Activated CD8-positive, alpha-beta memory T cell treated with anti-CD3 and anti-CD28 coated beads for 36 hours (primary cell): ENCODE data around the gene MICAL3. TPM values are rescaled to one million over a fixed set of nuclear protein-coding genes. Genes with fewer than 3 reads are reported as not detected.

Experiments
- CTCF ChIA-PET: fragments of 350-600 bp; sonication (Branson Sonifier 250); formaldehyde crosslinking; loops from one replicate; lab custom pipeline; 2021; ENCODE audit warnings: antibody characterized with exemption; lab: Charles Lee
- POLR2A ChIA-PET: fragments of 350-600 bp; sonication (Branson Sonifier 250); formaldehyde crosslinking; loops from one replicate; lab custom pipeline; 2021; ENCODE audit warnings: antibody characterized with exemption; lab: Charles Lee
- total RNA-seq, 2 experiments: library from RNA; stranded (reverse); gene quantifications; one replicate each; pipeline ENCODE4 v1.2.3, GENCODE V29; 2021

MICAL3 gene
- total RNA-seq, 2 experiments from 2014 or later: 47.1 to 48.6 TPM

GRCh38 chr22:17823964-17824363 is 200.4 kb downstream of the MICAL3 start:
- CTCF ChIA-PET: no interaction called here
- POLR2A ChIA-PET: no interaction called here

GRCh38 chr22:17823226-17823625 is 201.1 kb downstream of the MICAL3 start:
- ChIA-PET POLR2A (no interaction called here), CTCF (no interaction called here)

DNA sequence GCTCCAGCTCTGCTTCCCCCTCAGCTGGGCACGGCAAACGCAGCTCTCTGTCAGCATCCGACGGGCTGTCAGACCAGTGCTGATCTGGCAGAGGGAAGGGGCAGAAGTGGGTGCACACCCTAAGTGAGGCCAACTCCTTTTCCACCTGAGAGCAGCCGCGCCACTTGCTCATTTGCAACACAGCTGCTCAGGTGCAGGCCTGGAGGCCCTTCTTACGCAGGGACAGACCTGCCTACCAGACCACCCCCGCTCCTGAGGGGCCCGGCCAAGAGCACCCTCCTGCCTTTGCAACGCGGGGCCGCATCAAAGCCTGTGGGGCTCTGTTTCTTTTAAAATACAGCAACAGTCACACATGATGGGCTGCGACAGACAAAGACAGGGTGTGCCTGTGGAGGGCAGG is 202.3 kb downstream of the MICAL3 start:
- POLR2A ChIA-PET: no interaction called here
- CTCF ChIA-PET: interaction anchor here (0.9 kb wide), 1 partner anchor 8 kb away, joined by 4 read pairs; no protein-coding TSS in a partner anchor

- ChIA-PET POLR2A (no interaction called here), CTCF (interaction anchor here (0.9 kb wide), 1 partner anchor 9 kb away, joined by 4 read pairs; no protein-coding TSS in a partner anchor)
These were observed 203.4 kb downstream of the MICAL3 start for GRCh38 chr22:17820879-17821439.

DNA sequence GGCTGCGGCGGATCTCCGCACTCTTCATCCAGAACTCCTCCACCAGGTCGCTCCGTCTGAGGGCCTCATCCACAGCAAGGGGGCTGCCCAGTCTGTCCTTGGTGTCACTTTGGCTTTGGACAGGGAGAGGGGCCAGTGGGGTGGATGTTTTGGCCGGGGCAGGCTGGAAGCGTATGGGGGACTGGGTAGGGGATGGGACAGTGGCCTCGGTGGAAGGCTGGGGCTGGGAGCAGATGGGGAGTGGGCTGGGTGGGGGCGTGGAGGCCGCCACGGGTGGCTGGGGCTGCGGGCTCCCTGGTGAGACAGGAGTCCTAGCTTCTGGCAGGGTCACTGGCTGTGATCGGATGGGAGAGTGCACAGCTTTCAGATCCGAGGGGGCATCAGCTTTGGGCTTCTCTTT is 205.7 kb downstream of the MICAL3 start:
- CTCF ChIA-PET: interaction anchor here (0.5 to 1.3 kb wide), 3 partner anchors 10 to 210 kb away, joined by 3 to 4 read pairs (median 4); no protein-coding TSS in a partner anchor

GRCh38 chr22:17818180-17818579 is 206.2 kb downstream of the MICAL3 start:
- ChIA-PET POLR2A (no interaction called here), CTCF (interaction anchor here (0.5 to 1.2 kb wide), 2 partner anchors 10 to 209 kb away, joined by 3 to 4 read pairs; no protein-coding TSS in a partner anchor)

More for the DNA sequence above, 205.7 kb downstream of the MICAL3 start:
- POLR2A ChIA-PET: no interaction called here

DNA sequence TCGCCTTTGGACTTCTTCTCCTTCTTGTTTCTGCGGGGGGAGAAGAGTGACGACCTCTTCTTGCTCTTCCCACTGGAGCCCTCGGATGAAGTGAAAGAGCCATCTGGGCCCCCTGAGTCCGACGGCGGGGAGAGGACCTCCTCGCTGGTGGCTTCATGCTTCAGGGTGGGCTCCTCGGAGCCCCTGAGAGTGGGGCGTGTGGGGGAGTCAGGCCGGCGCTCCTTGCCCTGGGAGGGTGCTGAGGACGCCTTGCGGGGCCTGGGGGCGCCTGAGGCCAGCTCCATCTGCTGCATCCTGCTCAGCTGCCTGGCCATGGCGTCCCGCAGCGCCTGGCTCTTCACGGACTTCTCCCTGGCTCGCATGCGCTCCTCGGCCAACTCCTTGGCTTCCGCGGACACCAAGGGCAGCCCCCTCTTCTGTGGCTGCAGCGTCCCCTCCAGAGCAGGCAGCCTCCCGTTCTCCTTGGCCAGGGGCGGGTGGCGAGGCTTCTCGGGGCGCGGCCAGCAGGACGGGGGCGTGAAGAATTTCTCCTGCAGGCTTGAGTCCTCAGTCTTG is 206.8 kb downstream of the MICAL3 start:
- POLR2A ChIA-PET: no interaction called here
- CTCF ChIA-PET: no interaction called here

DNA sequence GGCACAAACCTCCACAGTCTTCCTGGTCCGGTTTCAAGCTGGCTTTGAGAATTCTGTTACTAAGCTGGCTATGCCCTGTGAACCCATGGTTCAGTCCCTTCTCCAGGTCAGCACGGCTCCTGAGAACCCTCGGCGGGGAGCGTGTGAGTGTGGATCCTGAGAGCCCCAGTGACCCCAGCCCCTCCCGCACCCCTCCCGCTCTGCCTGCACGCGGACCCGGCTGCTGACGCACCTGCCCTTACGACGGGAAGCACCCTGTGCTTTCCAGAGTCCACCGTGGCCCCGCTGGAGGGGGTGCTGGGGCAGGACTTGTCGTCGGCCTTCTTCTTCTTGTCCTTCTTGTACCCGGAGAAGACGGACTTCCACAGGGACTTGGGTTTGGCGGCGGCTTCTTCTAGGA is 207.3 kb downstream of the MICAL3 start:
- ChIA-PET CTCF (no interaction called here), POLR2A (no interaction called here)

DNA sequence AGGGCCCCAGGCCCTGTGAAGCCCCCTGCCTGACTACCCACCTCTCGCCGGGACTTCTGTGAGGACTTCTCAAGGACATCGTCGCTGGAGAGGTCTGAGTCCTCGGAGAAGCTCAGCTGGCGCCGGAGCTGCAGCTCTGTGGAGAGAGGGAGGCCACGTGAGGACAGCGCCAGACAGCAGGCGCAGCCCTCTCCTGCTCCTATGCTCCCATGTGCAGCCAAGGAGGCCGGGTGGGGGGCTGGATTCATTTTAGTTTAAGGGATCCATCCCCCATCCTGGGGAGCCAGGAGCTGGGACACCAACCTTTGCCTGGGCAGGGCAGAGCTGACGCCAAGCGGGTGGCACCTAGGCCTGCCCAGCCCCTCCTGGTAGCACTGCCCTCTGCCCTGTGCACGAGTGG is 207.7 kb downstream of the MICAL3 start:
- ChIA-PET POLR2A (no interaction called here), CTCF (interaction anchor here (1.8 kb wide), 1 partner anchor 30 kb away, joined by 4 read pairs; no protein-coding TSS in a partner anchor)

DNA sequence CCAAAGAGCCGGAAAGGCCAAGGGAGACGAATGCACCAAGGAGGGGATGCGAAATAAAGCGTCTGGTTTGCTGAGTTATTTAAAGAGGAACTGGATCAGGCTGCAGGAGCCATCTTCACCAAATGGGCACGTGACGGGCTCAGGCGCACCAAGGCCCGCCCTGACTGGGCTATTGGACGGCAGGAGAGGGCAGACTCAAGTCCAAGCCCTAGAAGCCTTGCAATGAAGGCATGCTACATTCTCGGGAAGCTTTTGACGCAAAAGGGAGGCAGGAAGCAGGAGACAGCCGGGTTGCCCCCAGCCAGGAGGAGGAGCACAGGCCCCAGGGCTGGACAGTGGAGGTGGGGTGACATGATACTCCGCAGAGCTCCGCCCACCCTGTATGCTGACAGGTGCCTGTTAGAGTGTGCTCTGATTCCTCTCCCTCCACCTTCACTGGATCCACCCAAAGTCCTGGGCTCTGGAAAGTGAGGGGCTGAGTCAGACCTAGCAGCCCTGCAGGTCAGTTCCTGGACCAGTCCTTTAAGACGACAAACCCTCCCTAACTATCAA is 208.6 kb downstream of the MICAL3 start:
- ChIA-PET CTCF (interaction anchor here (0.9 to 1.8 kb wide), 2 partner anchors 15 to 29 kb away, joined by 3 to 4 read pairs; no protein-coding TSS in a partner anchor), POLR2A (no interaction called here)

DNA sequence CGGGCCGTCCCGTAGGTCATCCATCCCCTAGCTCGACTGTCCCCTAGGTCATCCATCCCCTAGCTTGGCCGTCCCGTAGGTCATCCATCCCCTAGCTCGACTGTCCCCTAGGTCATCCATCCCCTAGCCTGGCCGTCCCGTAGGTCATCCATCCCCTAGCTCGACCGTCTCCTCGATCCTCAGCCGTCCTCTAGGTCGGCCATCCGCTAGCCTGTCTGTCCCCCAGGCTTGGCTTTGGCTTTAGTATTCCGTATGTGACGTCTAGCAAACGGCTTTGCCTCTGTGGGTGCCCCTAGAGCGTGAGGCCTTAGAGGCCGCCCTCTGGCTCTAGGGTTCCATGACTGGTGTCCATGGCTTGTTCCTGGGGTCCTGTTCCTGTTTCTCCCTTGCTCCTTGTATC is 209.5 kb downstream of the MICAL3 start:
- CTCF ChIA-PET: interaction anchor here (0.9 to 1.8 kb wide), 2 partner anchors 16 to 28 kb away, joined by 3 to 4 read pairs; no protein-coding TSS in a partner anchor
- POLR2A ChIA-PET: no interaction called here

- ChIA-PET POLR2A (no interaction called here), CTCF (no interaction called here)
These were observed 210.3 kb downstream of the MICAL3 start for GRCh38 chr22:17814084-17814483.

DNA sequence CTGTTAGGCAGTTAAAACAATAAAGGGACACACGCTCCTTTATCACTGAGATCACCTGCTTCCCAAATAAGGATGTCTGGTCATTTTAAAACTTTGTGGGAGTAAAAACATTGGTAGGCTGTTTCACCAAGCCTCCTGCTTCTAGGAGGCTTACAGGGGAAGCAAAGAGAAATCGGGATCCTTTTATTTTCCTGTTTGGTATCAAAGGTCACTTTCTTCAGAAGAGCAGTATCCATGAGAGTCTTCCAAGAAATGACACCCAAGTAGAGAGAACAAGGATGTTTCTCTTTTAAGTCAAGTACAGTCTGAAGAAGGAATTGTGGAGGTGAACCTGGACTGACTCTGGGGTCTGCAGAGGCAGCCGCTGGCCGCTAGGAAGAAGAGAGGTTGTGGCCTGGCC is 213.2 kb downstream of the MICAL3 start:
- ChIA-PET CTCF (no interaction called here), POLR2A (no interaction called here)

- CTCF ChIA-PET: no interaction called here
These were observed 213.7 kb downstream of the MICAL3 start for GRCh38 chr22:17810570-17811116.

DNA sequence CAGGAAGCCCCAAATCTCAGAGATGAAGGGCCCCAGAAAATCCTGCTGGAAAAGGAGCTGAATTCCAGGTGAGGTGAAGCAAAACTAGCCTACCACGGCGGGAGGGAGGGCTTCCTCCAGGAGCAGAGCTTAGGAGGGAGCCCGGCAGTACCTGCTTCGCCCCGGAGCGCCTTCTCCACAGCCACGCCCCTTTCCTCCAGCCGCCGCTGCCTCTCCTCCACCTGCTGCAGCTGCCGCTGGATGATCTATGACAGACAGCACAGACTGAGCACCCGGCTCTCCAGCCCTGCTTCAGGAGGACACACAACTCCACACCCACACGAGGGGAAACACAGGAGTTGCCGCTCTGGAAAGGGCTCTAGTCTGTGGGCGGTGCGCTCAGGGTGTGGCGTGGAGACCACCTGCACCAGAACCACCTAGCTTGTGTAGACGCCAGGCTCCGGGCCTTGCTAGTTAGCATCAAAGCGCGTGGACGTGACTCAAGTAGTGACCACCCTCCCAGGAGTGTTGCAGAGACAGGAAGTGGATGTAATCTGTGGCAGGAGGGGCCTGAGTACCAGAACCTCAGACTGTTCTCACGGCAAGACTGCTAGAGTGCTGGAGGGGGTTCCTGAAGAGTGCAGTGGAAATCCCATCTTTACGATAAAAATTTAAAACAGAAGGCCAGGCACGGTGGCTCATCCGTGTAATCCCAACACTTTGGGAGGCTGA is 215.5 kb downstream of the MICAL3 start:
- CTCF ChIA-PET: no interaction called here
- POLR2A ChIA-PET: no interaction called here

More at GRCh38 chr22:17810570-17811116, 213.7 kb downstream of the MICAL3 start:
- POLR2A ChIA-PET: no interaction called here

DNA sequence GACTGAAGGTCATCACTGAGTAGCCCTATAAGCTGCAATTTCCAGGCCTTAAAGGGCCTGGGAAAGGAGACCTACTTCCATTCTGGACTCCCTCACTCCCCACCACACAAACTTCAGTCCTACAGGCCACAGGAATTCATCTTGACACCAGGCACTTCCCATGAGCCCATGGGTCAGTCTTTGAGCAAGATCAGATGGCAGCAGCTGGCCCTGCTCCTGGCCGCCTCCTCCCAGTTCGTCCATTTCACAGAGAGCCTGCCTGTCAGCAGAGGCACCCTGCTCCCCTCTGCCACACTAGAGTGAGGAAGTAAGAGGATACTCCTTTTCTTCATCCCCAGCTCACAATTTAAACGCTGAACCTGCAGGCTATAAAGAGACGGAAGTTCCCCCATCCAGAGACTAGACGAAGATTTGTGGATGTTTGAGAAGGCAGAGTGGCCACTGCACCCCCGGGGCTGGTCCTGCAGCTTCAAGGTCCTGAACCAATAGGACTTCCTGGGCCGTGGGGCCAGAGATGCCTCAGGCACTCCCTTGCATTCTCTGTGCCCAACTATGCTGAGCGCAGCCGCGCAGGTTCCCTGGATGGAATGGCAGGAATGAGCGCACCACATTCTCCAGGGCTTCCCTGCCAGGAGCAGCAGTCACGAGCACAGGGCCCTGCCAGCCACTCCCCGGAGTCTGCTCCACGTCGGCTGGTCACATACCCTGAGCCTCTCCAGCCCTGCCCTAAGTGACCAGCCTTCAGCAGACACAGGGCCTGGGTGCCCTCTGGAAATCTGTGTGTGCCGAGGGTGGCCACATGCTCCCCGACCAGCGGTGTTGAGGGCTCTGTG is 216.6 kb downstream of the MICAL3 start:
- POLR2A ChIA-PET: no interaction called here

DNA sequence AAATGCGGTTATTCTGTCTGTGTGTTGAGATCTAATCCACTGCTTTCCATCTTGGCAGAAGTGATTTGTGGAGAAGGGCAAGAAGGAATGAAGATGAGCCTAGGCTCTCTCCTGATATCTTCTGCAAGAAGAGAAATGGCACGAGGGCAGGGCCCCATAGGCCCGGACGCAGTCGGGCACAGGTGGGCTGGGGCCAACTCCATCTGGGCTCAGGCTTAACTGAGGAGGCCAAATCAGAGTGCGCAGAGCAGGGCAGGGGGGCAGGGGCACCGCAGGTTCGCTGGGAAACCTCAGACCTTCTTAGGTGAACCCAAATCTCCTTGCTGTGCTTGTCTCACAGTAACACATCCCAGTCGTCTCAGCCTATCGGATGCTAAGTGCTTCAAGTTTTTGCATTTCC is 217.3 kb downstream of the MICAL3 start:
- ChIA-PET POLR2A (no interaction called here), CTCF (no interaction called here)

More for the DNA sequence above, 216.6 kb downstream of the MICAL3 start:
- CTCF ChIA-PET: no interaction called here

- ChIA-PET CTCF (no interaction called here), POLR2A (interaction anchor here (0.6 kb wide), 1 partner anchor 141 kb away, joined by 3 read pairs; no protein-coding TSS in a partner anchor)
These were observed 217.9 kb downstream of the MICAL3 start for GRCh38 chr22:17806437-17806836.
